ENCODE data around the gene PRKAG1.
"Not testable (repeated sequence)": the region's sequence is repeated elsewhere in the genome, so short reads cannot be mapped to it uniquely, and the experiment has no call there.

The PRKAG1 gene

GRCh38 chr12:49018261-49019119, at the start of gene PRKAG1:
PRKAG1 (minus strand) TSS chr12:49018776; CDS start chr12:49018740, 36 bp downstream.
- DNase-seq, result peak; percentile 97

GRCh38 chr12:49066120-49066519, 47.5 kb upstream of the PRKAG1 start:
- no peak for DNase-seq

GRCh38 chr12:49064767-49065152, 46.2 kb upstream of the PRKAG1 start:
- DNase-seq, result no peak

- DNase-seq, result not testable (repeated sequence)
Measured at GRCh38 chr12:49061916-49062315, 43.3 kb upstream of the PRKAG1 start.

GRCh38 chr12:49061157-49061650, 42.6 kb upstream of the PRKAG1 start:
- DNase-seq, result peak; percentile 24

GRCh38 chr12:49060237-49061156, 41.9 kb upstream of the PRKAG1 start, which contains the start of gene KMT2D:
KMT2D (minus strand) TSS chr12:49060794; CDS start chr12:49055324, 5,470 bp downstream.
- DNase-seq, result peak; percentile 87

GRCh38 chr12:49059299-49060171, 41.0 kb upstream of the PRKAG1 start:
- DNase-seq, result no peak

- no peak for DNase-seq
Measured at GRCh38 chr12:49059045-49059298, 40.4 kb upstream of the PRKAG1 start.

GRCh38 chr12:49058366-49059044, 39.9 kb upstream of the PRKAG1 start:
- no peak for DNase-seq

GRCh38 chr12:49057888-49058287, 39.3 kb upstream of the PRKAG1 start:
- DNase-seq, result peak; percentile 2

- peak; percentile 87 for DNase-seq
Measured at GRCh38 chr12:49055978-49056754, 37.6 kb upstream of the PRKAG1 start.

GRCh38 chr12:49055092-49055491, 36.5 kb upstream of the PRKAG1 start:
- no peak for DNase-seq

- DNase-seq, result no peak
Measured at GRCh38 chr12:49054524-49054923, 35.9 kb upstream of the PRKAG1 start.

- DNase-seq, result no peak
Measured at GRCh38 chr12:49054096-49054495, 35.5 kb upstream of the PRKAG1 start.

- DNase-seq, result no peak
Measured at GRCh38 chr12:49052451-49053208, 34.1 kb upstream of the PRKAG1 start.

- no peak for DNase-seq
Measured at GRCh38 chr12:49051777-49052438, 33.3 kb upstream of the PRKAG1 start.

- DNase-seq, result no peak
Measured at GRCh38 chr12:49051373-49051764, 32.8 kb upstream of the PRKAG1 start.

- DNase-seq, result no peak
Measured at GRCh38 chr12:49050507-49051372, 32.2 kb upstream of the PRKAG1 start.
